GM12878 (cell line): Measurements from ENCODE around the gene CD34.

Experiments used
- JUND ChIP-seq: IDR thresholded peaks from 2 replicates; pipeline ENCODE4 v1.6.1; 2012; ENCODE audit warnings: low read depth, mild to moderate bottlenecking, low read length, improper control_type of control experiment, moderate library complexity
- PML ChIP-seq: IDR thresholded peaks from 2 replicates; pipeline ENCODE4 v1.6.1; 2012; ENCODE audit warnings: low read length, inconsistent platforms
- POLR2AphosphoS5 ChIP-seq: IDR thresholded peaks from 2 replicates; pipeline ENCODE4 v1.6.1; 2011; ENCODE audit warnings: mild to moderate bottlenecking, low read length, inconsistent platforms
- SIN3A ChIP-seq: IDR thresholded peaks from 2 replicates; pipeline ENCODE4 v1.6.1; 2012; ENCODE audit warnings: low read depth, low read length, improper control_type of control experiment
- SP1 ChIP-seq: IDR thresholded peaks from one replicate; pipeline ENCODE4 v1.6.1; 2011; ENCODE audit warnings: low read depth, low read length
- TF ChIP-seq, protein P1 (sequence below), 3 experiments: IDR thresholded peaks in 2 of 3; conservative IDR thresholded peaks in 1 of 3; 2 replicates each; pipeline ENCODE4 v1.5.1; 2011; ENCODE audit warnings: low read depth in 3 of 3, low read length in 3 of 3, mild to moderate bottlenecking in 3 of 3, control low read depth in 2 of 3, moderate library complexity in 2 of 3, inconsistent platforms in 1 of 3, mixed read lengths in 1 of 3; ENCODE audit not compliant: control insufficient read depth in 2 of 3, insufficient read depth in 1 of 3; ENCODE audit errors: extremely low read depth in 1 of 3
- TF ChIP-seq, protein P2 (sequence below): fragments of 450-650 bp; IDR thresholded peaks from 2 replicates; pipeline ENCODE4 v1.6.1; 2016; ENCODE audit warnings: mild to moderate bottlenecking

- TF ChIP-seq, protein P1, sequence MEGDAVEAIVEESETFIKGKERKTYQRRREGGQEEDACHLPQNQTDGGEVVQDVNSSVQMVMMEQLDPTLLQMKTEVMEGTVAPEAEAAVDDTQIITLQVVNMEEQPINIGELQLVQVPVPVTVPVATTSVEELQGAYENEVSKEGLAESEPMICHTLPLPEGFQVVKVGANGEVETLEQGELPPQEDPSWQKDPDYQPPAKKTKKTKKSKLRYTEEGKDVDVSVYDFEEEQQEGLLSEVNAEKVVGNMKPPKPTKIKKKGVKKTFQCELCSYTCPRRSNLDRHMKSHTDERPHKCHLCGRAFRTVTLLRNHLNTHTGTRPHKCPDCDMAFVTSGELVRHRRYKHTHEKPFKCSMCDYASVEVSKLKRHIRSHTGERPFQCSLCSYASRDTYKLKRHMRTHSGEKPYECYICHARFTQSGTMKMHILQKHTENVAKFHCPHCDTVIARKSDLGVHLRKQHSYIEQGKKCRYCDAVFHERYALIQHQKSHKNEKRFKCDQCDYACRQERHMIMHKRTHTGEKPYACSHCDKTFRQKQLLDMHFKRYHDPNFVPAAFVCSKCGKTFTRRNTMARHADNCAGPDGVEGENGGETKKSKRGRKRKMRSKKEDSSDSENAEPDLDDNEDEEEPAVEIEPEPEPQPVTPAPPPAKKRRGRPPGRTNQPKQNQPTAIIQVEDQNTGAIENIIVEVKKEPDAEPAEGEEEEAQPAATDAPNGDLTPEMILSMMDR (IDR thresholded peaks at IDR 0.05 in 2 of 3, conservative IDR thresholded peaks at IDR 0.05 in 1 of 3; ENCODE audit: control insufficient read depth in 2 of 3, extremely low read depth in 1 of 3, insufficient read depth in 1 of 3, low read depth in 3 of 3, low read length in 3 of 3), result no peak
- TF ChIP-seq POLR2AphosphoS5 (no peak), SP1 (no peak), SIN3A (no peak), PML (no peak), JUND (no peak)
- TF ChIP-seq, protein P2, sequence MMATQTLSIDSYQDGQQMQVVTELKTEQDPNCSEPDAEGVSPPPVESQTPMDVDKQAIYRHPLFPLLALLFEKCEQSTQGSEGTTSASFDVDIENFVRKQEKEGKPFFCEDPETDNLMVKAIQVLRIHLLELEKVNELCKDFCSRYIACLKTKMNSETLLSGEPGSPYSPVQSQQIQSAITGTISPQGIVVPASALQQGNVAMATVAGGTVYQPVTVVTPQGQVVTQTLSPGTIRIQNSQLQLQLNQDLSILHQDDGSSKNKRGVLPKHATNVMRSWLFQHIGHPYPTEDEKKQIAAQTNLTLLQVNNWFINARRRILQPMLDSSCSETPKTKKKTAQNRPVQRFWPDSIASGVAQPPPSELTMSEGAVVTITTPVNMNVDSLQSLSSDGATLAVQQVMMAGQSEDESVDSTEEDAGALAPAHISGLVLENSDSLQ, result no peak
Observed at GRCh38 chr1:207901041-207901653, 9.8 kb downstream of the CD34 start.
